Chondrocyte (in vitro differentiated cells): ENCODE results near the gene S100PBP. TPM values are rescaled to one million over a fixed set of nuclear protein-coding genes. Genes with fewer than 3 reads are reported as not detected.
A peak's percentile ranks its signal among the peaks of the same experiment; 100 is the strongest.

Source experiments
- DNase-seq: peaks from one replicate; pipeline ENCODE4 v3.0.0; 2021; ENCODE audit warnings: mixed read lengths, low spot score
- H3K27ac Mint-ChIP-seq: one replicate; pipeline ENCODE4 v1.8.0; 2021; ENCODE audit warnings: mild to moderate bottlenecking, moderate library complexity, mixed read lengths; ENCODE audit not compliant: unreplicated experiment
- H3K27me3 Mint-ChIP-seq: 2 replicates; pipeline ENCODE4 v1.8.0; 2021; ENCODE audit warnings: low read depth, mixed read lengths
- H3K36me3 Mint-ChIP-seq: 2 replicates; pipeline ENCODE4 v1.8.0; 2021; ENCODE audit warnings: low read depth, mixed read lengths
- H3K4me1 Mint-ChIP-seq: 2 replicates; pipeline ENCODE4 v1.8.0; 2021; ENCODE audit warnings: low read depth, mild to moderate bottlenecking, mixed read lengths
- H3K4me3 Mint-ChIP-seq: one replicate; pipeline ENCODE4 v1.8.0; 2021; ENCODE audit warnings: mild to moderate bottlenecking, moderate library complexity, mixed read lengths; ENCODE audit not compliant: unreplicated experiment
- H3K9me3 Mint-ChIP-seq: 2 replicates; pipeline ENCODE4 v1.8.0; 2021; ENCODE audit warnings: low read depth, mixed read lengths
- CTCF ChIP-seq: fragments of 200-600 bp; sonication (generic); IDR thresholded peaks from 2 replicates; pipeline ENCODE4 v1.5.0; 2021; ENCODE audit warnings: antibody characterized with exemption, mild to moderate bottlenecking, moderate library complexity
- total RNA-seq: library from RNA; stranded (reverse); gene quantifications from 3 replicates; pipeline ENCODE4 v1.2.1, GENCODE V29; 2021

Gene S100PBP
- total RNA-seq, 1 donor from 2014 or later, result 40.5 TPM

- Mint-ChIP-seq H3K27me3 (peaks cover 8% of the 10 kb centered on the region), H3K9me3 (no peaks in the 10 kb centered on the region), H3K27ac (peak overlapping the region; percentile 12), H3K4me1 (peaks cover 27% of the 10 kb centered on the region), H3K4me3 (peak overlapping the region; percentile 71), H3K36me3 (no peaks in the 10 kb centered on the region)
- no peak for DNase-seq
- peak; percentile 7 for TF ChIP-seq CTCF
Measured at GRCh38 chr1:32871364-32872191, 54.1 kb downstream of the S100PBP start.

GRCh38 chr1:32872192-32872460 is 54.7 kb downstream of the S100PBP start:
- Mint-ChIP-seq H3K27me3 (peaks cover 8% of the 10 kb centered on the region), H3K4me1 (peaks cover 27% of the 10 kb centered on the region), H3K27ac (no peak overlapping the region), H3K36me3 (no peaks in the 10 kb centered on the region), H3K4me3 (no peak overlapping the region), H3K9me3 (no peaks in the 10 kb centered on the region)
- no peak for TF ChIP-seq CTCF
- no peak for DNase-seq

- Mint-ChIP-seq H3K4me3 (no peak overlapping the region), H3K27me3 (peaks cover 13% of the 10 kb centered on the region), H3K27ac (no peak overlapping the region), H3K4me1 (peaks cover 27% of the 10 kb centered on the region), H3K9me3 (no peaks in the 10 kb centered on the region), H3K36me3 (no peaks in the 10 kb centered on the region)
- TF ChIP-seq CTCF, result no peak
- no peak for DNase-seq
Measured at GRCh38 chr1:32873484-32873883, 56.0 kb downstream of the S100PBP start.

- Mint-ChIP-seq H3K4me1 (peaks cover 24% of the 10 kb centered on the region), H3K9me3 (no peaks in the 10 kb centered on the region), H3K36me3 (no peaks in the 10 kb centered on the region), H3K27me3 (peaks cover 13% of the 10 kb centered on the region), H3K27ac (no peak overlapping the region), H3K4me3 (no peak overlapping the region)
- no peak for DNase-seq
- TF ChIP-seq CTCF, result no peak
Measured at GRCh38 chr1:32874860-32875752, 57.7 kb downstream of the S100PBP start.

GRCh38 chr1:32876341-32877210 is 59.1 kb downstream of the S100PBP start:
- DNase-seq, result no peak
- Mint-ChIP-seq H3K27ac (no peak overlapping the region), H3K4me3 (no peak overlapping the region), H3K9me3 (no peaks in the 10 kb centered on the region), H3K36me3 (no peaks in the 10 kb centered on the region), H3K27me3 (peaks cover 13% of the 10 kb centered on the region), H3K4me1 (peaks cover 16% of the 10 kb centered on the region)
- TF ChIP-seq CTCF, result peak; percentile 81
